SK-N-MC (cell line): Measurements from ENCODE around the gene EPDR1.

Experiments
- DNase-seq: peaks from one replicate; pipeline ENCODE4 v3.0.0-alpha.2; 2011; ENCODE audit warnings: low read depth, low spot score
- H3K27ac ChIP-seq: fragments of 200-600 bp; sonication (generic); 2 replicates; pipeline ENCODE4 v1.5.1; 2016; ENCODE audit warnings: mixed run types
- H3K36me3 ChIP-seq: fragments of 200-600 bp; sonication (generic); 2 replicates; pipeline ENCODE4 v1.6.1; 2017; ENCODE audit warnings: antibody characterized with exemption, low read length, mixed read lengths; ENCODE audit not compliant: insufficient read depth
- H3K4me3 ChIP-seq: fragments of 200-600 bp; sonication (generic); 2 replicates; pipeline ENCODE4 v1.5.1; 2016
- H3K9ac ChIP-seq: fragments of 200-600 bp; sonication (generic); 2 replicates; pipeline ENCODE4 v1.8.0; 2017; ENCODE audit warnings: mixed run types, mixed read lengths; ENCODE audit not compliant: insufficient read length
- H3K9me3 ChIP-seq: fragments of 200-600 bp; sonication (generic); 2 replicates; pipeline ENCODE4 v1.6.1; 2017; ENCODE audit warnings: low read depth, mild to moderate bottlenecking, antibody characterized with exemption, low read length, moderate library complexity, mixed read lengths
- EZH2 ChIP-seq: fragments of 200-600 bp; sonication (generic); IDR thresholded peaks from one replicate; pipeline ENCODE4 v1.6.1; 2017; ENCODE audit warnings: antibody characterized with exemption
- FOXP2 ChIP-seq: optimal IDR thresholded peaks from 2 replicates; pipeline ENCODE3; 2011; ENCODE audit warnings: mild to moderate bottlenecking, moderate library complexity; ENCODE audit not compliant: insufficient read depth; ENCODE audit errors: extremely low read length, control extremely low read depth
- POLR2AphosphoS5 ChIP-seq: IDR thresholded peaks from 2 replicates; pipeline ENCODE4 v1.6.1; 2012; ENCODE audit warnings: mild to moderate bottlenecking, low read depth, low read length, borderline replicate concordance

The EPDR1 gene

DNA sequence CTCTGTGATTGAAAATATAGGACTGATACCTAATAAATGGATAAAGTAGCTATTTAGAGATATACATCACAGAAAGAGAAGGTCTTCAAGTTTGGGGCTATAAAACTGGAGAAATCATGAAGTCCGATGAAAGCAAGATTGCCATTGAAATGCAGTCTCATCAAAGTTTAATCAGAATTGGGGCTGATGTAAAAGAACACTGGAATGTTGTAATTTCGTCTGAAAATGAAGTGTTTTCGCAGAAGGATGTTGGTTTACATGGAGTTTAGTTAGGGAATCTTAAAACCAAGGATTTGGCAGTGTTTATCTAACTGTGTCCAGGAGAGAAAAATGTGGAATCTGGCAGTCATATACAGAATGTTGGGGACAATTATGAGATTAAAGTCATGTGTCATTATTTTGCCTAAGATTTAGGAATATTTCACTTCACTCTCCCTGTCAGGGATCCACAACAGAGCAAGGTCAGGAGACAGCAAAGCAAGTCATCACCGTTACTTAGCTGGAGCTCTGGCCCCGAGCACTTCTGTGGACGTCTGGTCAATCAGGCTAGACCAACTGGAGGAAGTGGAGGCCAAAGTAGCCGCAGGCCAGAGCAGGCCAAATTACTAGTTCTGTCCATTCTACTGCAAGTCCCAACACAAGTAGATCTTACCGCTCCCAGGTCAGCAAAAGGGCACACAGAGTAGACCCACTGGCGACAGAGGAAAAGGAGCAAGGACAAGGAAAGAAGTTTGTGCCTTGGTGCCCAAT lies 37.0 kb downstream of the EPDR1 start:
- TF ChIP-seq POLR2AphosphoS5 (no peak), FOXP2 (no peak), EZH2 (no peak)
- no peak for DNase-seq

GRCh38 chr7:37960483-37960882 lies 40.0 kb downstream of the EPDR1 start:
- H3K9me3 ChIP-seq: no peaks in the 10 kb centered on the region
- H3K4me3 ChIP-seq: no peak overlapping the region
- no peak overlapping the region for H3K27ac ChIP-seq
- TF ChIP-seq FOXP2: no peak
- TF ChIP-seq EZH2: no peak
- no peak for TF ChIP-seq POLR2AphosphoS5
- no peaks in the 10 kb centered on the region for H3K36me3 ChIP-seq
- no peak overlapping the region for H3K9ac ChIP-seq
- DNase-seq: no peak

More for the DNA sequence above, 37.0 kb downstream of the EPDR1 start:
- Histone ChIP-seq H3K4me3 (no peak overlapping the region), H3K9ac (no peak overlapping the region), H3K27ac (no peak overlapping the region), H3K36me3 (no peaks in the 10 kb centered on the region; the same call in 1 of the 2 replicates), H3K9me3 (no peaks in the 10 kb centered on the region)

DNA sequence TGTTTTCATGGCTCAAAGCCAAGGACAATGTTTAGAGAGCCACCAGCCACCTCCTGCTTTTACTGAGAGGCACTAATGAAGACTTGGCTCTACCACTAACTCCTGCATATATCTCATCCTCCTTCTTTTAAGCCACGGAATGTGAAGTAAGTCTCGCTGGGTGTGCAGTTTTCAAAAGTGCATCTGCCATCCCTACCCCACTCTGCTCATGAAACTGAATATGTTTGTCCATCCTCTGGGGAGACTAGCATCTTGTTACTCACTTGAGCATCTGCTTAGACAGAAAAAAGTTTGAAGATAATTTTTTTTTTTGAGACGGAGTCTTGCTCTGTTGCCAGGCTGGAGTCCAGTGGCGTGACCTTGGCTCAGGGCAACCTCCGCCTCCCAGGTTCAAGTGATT lies 40.8 kb downstream of the EPDR1 start:
- Histone ChIP-seq H3K36me3 (no peaks in the 10 kb centered on the region), H3K27ac (no peak overlapping the region), H3K9ac (no peak overlapping the region), H3K4me3 (no peak overlapping the region), H3K9me3 (no peaks in the 10 kb centered on the region)
- no peak for DNase-seq
- TF ChIP-seq FOXP2 (no peak), POLR2AphosphoS5 (no peak), EZH2 (no peak)

- Histone ChIP-seq H3K9me3 (no peaks in the 10 kb centered on the region), H3K4me3 (no peak overlapping the region), H3K36me3 (no peaks in the 10 kb centered on the region), H3K9ac (no peak overlapping the region), H3K27ac (no peak overlapping the region)
- no peak for TF ChIP-seq EZH2
- no peak for TF ChIP-seq FOXP2
- no peak for TF ChIP-seq POLR2AphosphoS5
- DNase-seq: no peak
These were observed 43.8 kb downstream of the EPDR1 start for GRCh38 chr7:37964196-37964595.

- Histone ChIP-seq H3K36me3 (no peaks in the 10 kb centered on the region), H3K27ac (no peak overlapping the region), H3K4me3 (no peak overlapping the region), H3K9ac (no peak overlapping the region), H3K9me3 (no peaks in the 10 kb centered on the region)
- no peak for DNase-seq
- TF ChIP-seq FOXP2: no peak
- TF ChIP-seq EZH2: no peak
- no peak for TF ChIP-seq POLR2AphosphoS5
These were observed 49.8 kb downstream of the EPDR1 start for GRCh38 chr7:37970211-37970610.

DNA sequence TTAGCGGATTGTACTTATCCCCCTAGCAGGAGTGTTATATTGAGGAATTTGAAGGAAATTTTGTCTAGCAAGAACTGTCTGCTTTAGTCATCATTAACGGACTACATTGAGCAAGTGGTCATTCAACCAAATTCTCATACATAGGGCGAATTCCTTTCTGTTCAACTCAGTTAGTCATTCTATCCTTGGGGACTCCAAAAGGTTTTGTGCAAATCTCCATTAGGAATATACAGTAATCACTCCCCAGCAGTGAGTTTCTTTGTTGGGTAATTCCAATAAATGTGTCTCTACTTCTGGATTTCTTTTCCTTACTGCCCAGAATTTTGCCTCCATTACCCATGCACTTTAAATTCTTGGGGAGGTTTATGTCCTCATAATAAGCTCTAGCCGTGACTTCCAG lies 51.1 kb downstream of the EPDR1 start:
- H3K27ac ChIP-seq: no peak overlapping the region
- no peak for DNase-seq
- H3K4me3 ChIP-seq: no peak overlapping the region
- no peak overlapping the region for H3K9ac ChIP-seq
- TF ChIP-seq FOXP2 (no peak), EZH2 (no peak), POLR2AphosphoS5 (no peak)
- H3K9me3 ChIP-seq: no peaks in the 10 kb centered on the region
- no peaks in the 10 kb centered on the region for H3K36me3 ChIP-seq

DNA sequence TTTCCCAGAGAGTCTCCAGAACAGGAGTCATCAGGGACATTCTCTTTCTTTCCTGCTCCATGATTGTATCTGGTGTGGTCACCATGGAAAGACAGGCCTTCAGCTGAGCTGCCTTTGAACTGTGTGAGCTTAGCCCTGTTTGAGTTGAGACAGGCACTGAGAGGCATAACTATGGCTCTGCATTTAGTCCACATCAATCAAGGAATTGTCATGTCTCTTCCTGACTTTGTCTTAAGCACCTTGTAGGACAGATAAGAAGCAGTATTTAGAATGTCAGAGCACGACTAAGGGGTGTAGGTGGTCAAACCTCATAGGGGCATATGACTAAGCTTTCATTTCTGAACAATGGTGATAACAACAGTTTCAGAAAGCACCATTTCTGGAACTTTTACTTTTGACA lies 53.5 kb downstream of the EPDR1 start:
- no peaks in the 10 kb centered on the region for H3K36me3 ChIP-seq
- no peaks in the 10 kb centered on the region for H3K9me3 ChIP-seq
- H3K9ac ChIP-seq: no peak overlapping the region
- DNase-seq: no peak
- no peak overlapping the region for H3K4me3 ChIP-seq
- no peak overlapping the region for H3K27ac ChIP-seq
- no peak for TF ChIP-seq POLR2AphosphoS5
- no peak for TF ChIP-seq EZH2
- TF ChIP-seq FOXP2: no peak

- H3K9me3 ChIP-seq: no peaks in the 10 kb centered on the region
- no peak for DNase-seq
- H3K27ac ChIP-seq: no peak overlapping the region
- H3K9ac ChIP-seq: no peak overlapping the region
- TF ChIP-seq EZH2: no peak
- TF ChIP-seq POLR2AphosphoS5: no peak
- TF ChIP-seq FOXP2: no peak
- H3K36me3 ChIP-seq: no peaks in the 10 kb centered on the region
- H3K4me3 ChIP-seq: no peak overlapping the region
These were observed 54.3 kb downstream of the EPDR1 start for GRCh38 chr7:37974711-37975110.

- Histone ChIP-seq H3K4me3 (no peak overlapping the region), H3K9me3 (no peaks in the 10 kb centered on the region), H3K27ac (no peak overlapping the region), H3K36me3 (no peaks in the 10 kb centered on the region), H3K9ac (no peak overlapping the region)
- no peak for DNase-seq
- no peak for TF ChIP-seq FOXP2
- no peak for TF ChIP-seq EZH2
- TF ChIP-seq POLR2AphosphoS5: no peak
These were observed 56.8 kb downstream of the EPDR1 start for GRCh38 chr7:37977243-37977642.
